Prostate gland (tissue), 2 donors: ENCODE data around the gene CCDC149. TPM values are rescaled to one million over a fixed set of nuclear protein-coding genes. Genes with fewer than 3 reads are reported as not detected.

ENCODE experiments used
- DNase-seq: peaks from one replicate; pipeline ENCODE4 v3.0.0-alpha.2; 2019; ENCODE audit warnings: low spot score
- H3K27ac ChIP-seq, 2 donors: fragments of 200-600 bp; sonication (generic); 2 replicates each; pipeline ENCODE4 v1.5.1; 2017 to 2019
- H3K27me3 ChIP-seq: fragments of 200-600 bp; sonication (generic); replicated peaks from 2 replicates; pipeline ENCODE4 v1.5.1; 2019; ENCODE audit not compliant: insufficient read depth
- H3K36me3 ChIP-seq, 2 donors: fragments of 200-600 bp; sonication (generic); 1 replicate in 1 of 2; 2 replicates in 1 of 2; pipeline versions ENCODE4 v1.5.1 to v1.8.1; 2017 to 2019
- H3K4me1 ChIP-seq: fragments of 200-600 bp; sonication (generic); replicated peaks from 2 replicates; pipeline ENCODE4 v1.5.1; 2019
- H3K4me3 ChIP-seq, 2 donors: fragments of 200-600 bp; sonication (generic); 2 replicates each; pipeline ENCODE4 v1.5.1; 2017 to 2019
- H3K9me3 ChIP-seq: fragments of 200-600 bp; sonication (generic); 2 replicates; pipeline ENCODE4 v1.5.1; 2017
- POLR2A ChIP-seq: fragments of 450-650 bp; IDR thresholded peaks from one replicate; pipeline ENCODE4 v1.6.1; 2016; ENCODE audit warnings: antibody characterized with exemption, mild to moderate bottlenecking
- POLR2AphosphoS5 ChIP-seq: sonication (generic); formaldehyde crosslinking; IDR thresholded peaks from one replicate; pipeline ENCODE4 v1.6.1; 2017; ENCODE audit warnings: antibody characterized with exemption
- WGBS: methylation state at CpG from one replicate; pipeline ENCODE4 v1.1.5; 2018; 5-methylcytosine and 5-hydroxymethylcytosine counted together
- intact Hi-C: fragments of 100-400 bp; cut with DNase I; formaldehyde crosslinking; loops from one replicate; pipeline ENCODE4 v1.14.2; 2022
- total RNA-seq, 2 donors: library from RNA; depleted of rRNA; stranded (reverse); fragments of >200 nt; gene quantifications; one replicate each; pipeline ENCODE4 v1.1.0, GENCODE V29; 2016
- TF ChIP-seq, protein P1 (sequence below), 4 experiments: fragments of 200-600 bp in 2 of 4; fragments of 450-650 bp in 2 of 4; sonication (generic) in 2 of 4; IDR thresholded peaks; 1 replicate in 3 of 4; 2 replicates in 1 of 4; pipeline ENCODE4 v1.5.1; 2016 to 2019; ENCODE audit warnings: antibody characterized with exemption in 4 of 4, mild to moderate bottlenecking in 2 of 4, moderate library complexity in 2 of 4

CCDC149 gene
- total RNA-seq, 2 donors from 2014 or later = 14.0 to 19.6 TPM

GRCh38 chr4:24892278-24892677 lies 20.6 kb downstream of the CCDC149 start:
- intact Hi-C loops = no loop called here
- no peaks in the 10 kb centered on the region for H3K27me3 ChIP-seq
- TF ChIP-seq POLR2A (no peak), POLR2AphosphoS5 (no peak)
- TF ChIP-seq, protein P1, sequence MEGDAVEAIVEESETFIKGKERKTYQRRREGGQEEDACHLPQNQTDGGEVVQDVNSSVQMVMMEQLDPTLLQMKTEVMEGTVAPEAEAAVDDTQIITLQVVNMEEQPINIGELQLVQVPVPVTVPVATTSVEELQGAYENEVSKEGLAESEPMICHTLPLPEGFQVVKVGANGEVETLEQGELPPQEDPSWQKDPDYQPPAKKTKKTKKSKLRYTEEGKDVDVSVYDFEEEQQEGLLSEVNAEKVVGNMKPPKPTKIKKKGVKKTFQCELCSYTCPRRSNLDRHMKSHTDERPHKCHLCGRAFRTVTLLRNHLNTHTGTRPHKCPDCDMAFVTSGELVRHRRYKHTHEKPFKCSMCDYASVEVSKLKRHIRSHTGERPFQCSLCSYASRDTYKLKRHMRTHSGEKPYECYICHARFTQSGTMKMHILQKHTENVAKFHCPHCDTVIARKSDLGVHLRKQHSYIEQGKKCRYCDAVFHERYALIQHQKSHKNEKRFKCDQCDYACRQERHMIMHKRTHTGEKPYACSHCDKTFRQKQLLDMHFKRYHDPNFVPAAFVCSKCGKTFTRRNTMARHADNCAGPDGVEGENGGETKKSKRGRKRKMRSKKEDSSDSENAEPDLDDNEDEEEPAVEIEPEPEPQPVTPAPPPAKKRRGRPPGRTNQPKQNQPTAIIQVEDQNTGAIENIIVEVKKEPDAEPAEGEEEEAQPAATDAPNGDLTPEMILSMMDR (IDR thresholded peaks at IDR 0.05) = no peak
- H3K9me3 ChIP-seq = no peaks in the 10 kb centered on the region
- no peak overlapping the region for H3K4me3 ChIP-seq
- 97% methylated on average over 2 of the region's 2 CpGs for WGBS
- no peak for DNase-seq
- no peak overlapping the region for H3K27ac ChIP-seq
- no peaks in the 10 kb centered on the region for H3K4me1 ChIP-seq
- H3K36me3 ChIP-seq = no peaks in the 10 kb centered on the region

GRCh38 chr4:24890561-24891126 lies 22.2 kb downstream of the CCDC149 start:
- WGBS = 95% methylated on average over 6 of the region's 6 CpGs
- Histone ChIP-seq H3K27ac (no peak overlapping the region), H3K27me3 (no peaks in the 10 kb centered on the region), H3K4me3 (no peak overlapping the region), H3K4me1 (no peaks in the 10 kb centered on the region), H3K9me3 (no peaks in the 10 kb centered on the region), H3K36me3 (no peaks in the 10 kb centered on the region)
- TF ChIP-seq POLR2A (no peak), POLR2AphosphoS5 (no peak)
- TF ChIP-seq, protein P1 (IDR thresholded peaks at IDR 0.05) = no peak
- intact Hi-C loops = no loop called here
- no peak for DNase-seq

DNA sequence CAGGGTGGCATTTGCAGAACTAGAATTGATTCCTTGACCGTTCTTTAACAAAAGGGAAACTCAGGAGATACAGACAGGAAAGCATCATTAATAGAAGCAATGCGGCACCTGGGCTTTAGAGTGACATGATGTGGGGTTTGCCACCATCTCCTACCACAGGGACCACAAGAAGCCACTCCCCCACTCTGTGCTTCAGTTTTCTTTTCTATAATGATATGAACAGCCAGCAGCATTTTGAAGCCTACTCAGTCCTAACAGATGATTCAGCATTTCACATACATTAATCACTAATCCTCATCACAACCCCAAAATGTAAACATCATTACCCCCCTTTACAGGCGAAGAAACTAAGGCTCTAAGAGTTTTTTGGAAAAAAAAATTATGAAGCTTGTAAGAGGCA lies 22.9 kb downstream of the CCDC149 start:
- no peak for DNase-seq
- no peaks in the 10 kb centered on the region for H3K9me3 ChIP-seq
- 91% methylated on average over 3 of the region's 3 CpGs for WGBS
- intact Hi-C loops = no loop called here
- H3K27me3 ChIP-seq = no peaks in the 10 kb centered on the region
- H3K4me3 ChIP-seq = no peak overlapping the region
- TF ChIP-seq POLR2A (no peak), POLR2AphosphoS5 (no peak)
- TF ChIP-seq, protein P1 (IDR thresholded peaks at IDR 0.05) = no peak
- H3K36me3 ChIP-seq = no peaks in the 10 kb centered on the region
- no peak overlapping the region for H3K27ac ChIP-seq
- no peaks in the 10 kb centered on the region for H3K4me1 ChIP-seq

GRCh38 chr4:24888475-24889344 lies 24.1 kb downstream of the CCDC149 start:
- 84% methylated on average over 8 of the region's 8 CpGs for WGBS
- Histone ChIP-seq H3K27me3 (no peaks in the 10 kb centered on the region), H3K4me1 (no peaks in the 10 kb centered on the region), H3K9me3 (no peaks in the 10 kb centered on the region), H3K27ac (no peak overlapping the region), H3K4me3 (no peak overlapping the region), H3K36me3 (no peaks in the 10 kb centered on the region)
- TF ChIP-seq POLR2A (no peak), POLR2AphosphoS5 (no peak)
- TF ChIP-seq, protein P1 (IDR thresholded peaks at IDR 0.05) = no peak
- intact Hi-C loops = no loop called here
- no peak for DNase-seq
